Gastrocnemius medialis (tissue), 4 donors: ENCODE measurements around the gene NEK1.

Source experiments
- POLR2A ChIP-seq, 2 donors: fragments of 450-650 bp; IDR thresholded peaks; one replicate each; pipeline ENCODE4 v1.6.1; 2017; ENCODE audit warnings: antibody characterized with exemption in 2 of 2, mild to moderate bottlenecking in 2 of 2, moderate library complexity in 2 of 2
- TF ChIP-seq, protein P1 (sequence below), 5 experiments: fragments of 450-650 bp in 3 of 5; fragments of 200-600 bp in 2 of 5; sonication (generic) in 2 of 5; IDR thresholded peaks in 4 of 5; conservative IDR thresholded peaks in 1 of 5; 1 replicate in 4 of 5; 2 replicates in 1 of 5; pipeline ENCODE4 v1.5.1; 2016 to 2019; ENCODE audit warnings: antibody characterized with exemption in 5 of 5, mild to moderate bottlenecking in 3 of 5, moderate library complexity in 3 of 5

DNA sequence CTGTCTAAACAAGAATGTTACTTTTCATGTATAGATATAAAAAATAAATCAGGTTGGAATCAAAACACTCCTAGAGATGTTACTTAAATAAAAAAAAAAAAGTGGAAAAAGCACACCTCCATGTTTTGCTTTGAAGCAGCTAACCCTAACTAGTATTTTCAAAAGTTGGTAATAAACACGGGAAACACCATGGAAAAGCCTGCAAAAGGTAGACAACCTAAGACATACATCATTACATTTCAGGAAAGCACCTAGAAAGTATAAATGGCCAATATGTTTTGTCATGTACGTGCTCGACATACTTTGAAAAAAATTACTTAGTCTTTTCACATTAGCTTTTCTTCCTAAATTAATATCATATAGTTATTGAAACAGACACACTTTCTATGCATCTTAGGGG is 211.6 kb downstream of the NEK1 start:
- TF ChIP-seq, protein P1, sequence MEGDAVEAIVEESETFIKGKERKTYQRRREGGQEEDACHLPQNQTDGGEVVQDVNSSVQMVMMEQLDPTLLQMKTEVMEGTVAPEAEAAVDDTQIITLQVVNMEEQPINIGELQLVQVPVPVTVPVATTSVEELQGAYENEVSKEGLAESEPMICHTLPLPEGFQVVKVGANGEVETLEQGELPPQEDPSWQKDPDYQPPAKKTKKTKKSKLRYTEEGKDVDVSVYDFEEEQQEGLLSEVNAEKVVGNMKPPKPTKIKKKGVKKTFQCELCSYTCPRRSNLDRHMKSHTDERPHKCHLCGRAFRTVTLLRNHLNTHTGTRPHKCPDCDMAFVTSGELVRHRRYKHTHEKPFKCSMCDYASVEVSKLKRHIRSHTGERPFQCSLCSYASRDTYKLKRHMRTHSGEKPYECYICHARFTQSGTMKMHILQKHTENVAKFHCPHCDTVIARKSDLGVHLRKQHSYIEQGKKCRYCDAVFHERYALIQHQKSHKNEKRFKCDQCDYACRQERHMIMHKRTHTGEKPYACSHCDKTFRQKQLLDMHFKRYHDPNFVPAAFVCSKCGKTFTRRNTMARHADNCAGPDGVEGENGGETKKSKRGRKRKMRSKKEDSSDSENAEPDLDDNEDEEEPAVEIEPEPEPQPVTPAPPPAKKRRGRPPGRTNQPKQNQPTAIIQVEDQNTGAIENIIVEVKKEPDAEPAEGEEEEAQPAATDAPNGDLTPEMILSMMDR (IDR thresholded peaks at IDR 0.05 in 4 of 5, conservative IDR thresholded peaks at IDR 0.05 in 1 of 5), result no peak
- TF ChIP-seq POLR2A (IDR thresholded peaks at IDR 0.05), result no peak
